GM21737 (cell line): Measurements from ENCODE around the gene GNAS-AS1.

Experiments used
- ATAC-seq: cut with Tn5 transposase; IDR thresholded peaks from one replicate; pipeline ENCODE4 v1.9.1; 2021; ENCODE audit warnings: mild to moderate bottlenecking, moderate library complexity; ENCODE audit not compliant: unreplicated experiment

Gene GNAS-AS1

DNA sequence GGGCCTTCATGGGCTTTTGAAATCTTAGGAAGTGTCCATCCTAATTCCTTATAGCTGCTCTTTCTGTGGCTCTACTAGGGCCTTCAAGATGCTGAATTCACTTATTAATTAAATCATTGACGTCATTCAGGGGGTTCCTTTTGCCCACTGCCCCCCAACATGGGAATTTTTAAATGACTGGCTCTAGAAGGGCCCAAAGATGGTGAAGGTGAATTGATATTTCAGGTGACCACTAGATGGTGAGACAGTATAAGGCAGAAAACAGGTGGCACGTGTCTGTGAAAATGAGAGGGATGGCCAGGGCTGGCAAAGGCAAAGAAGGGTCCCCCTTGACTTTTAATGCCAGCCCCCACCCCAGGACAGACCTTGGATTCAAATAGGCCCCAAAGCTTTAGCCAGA, 13.6 kb upstream of the GNAS-AS1 start:
- ATAC-seq, result no peak

GRCh38 chr20:58863044-58863790, 12.5 kb upstream of the GNAS-AS1 start:
- no peak for ATAC-seq

DNA sequence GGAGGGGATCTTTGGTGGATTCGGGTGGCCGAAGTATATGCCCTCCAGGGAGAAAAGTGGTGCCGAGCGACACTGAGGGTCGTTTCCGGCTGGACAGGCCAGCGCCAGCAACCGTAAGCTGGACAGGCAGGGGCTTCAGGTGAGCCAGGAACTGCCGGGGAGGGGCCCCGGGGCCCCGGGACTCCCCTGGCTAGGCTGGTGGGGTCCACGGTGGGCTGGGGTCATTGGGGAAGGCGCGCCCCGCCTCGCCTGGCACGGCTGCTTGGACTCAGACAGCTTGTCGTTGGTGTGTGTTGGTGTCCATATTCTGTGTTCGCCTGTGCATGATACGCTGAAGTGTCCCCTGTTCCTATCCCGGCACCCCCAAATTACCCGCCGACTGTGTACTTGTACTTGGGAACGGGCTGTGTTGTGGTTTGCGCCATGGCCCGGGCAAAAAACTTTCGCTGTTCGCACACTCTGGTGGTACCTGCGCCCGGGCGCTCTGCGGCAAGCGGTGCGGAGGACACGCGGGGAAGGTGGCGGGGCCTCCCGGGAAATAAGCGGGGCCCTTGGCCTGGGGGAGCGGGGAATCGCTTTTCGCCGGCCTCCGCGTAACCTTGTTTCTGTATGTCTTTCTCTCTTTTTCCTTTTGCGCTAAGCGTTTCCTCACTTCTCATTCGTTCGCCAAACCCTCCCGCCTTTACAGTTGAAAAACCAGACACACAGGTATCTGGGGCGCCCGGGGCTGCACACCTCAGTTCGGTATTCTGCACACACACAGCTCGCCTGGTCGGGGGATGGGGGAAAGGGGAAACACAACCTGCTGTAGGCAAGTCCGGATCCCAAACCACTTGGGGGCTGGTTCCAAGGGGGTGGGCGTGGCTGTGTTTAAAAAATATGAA, 5.0 kb upstream of the GNAS-AS1 start:
- no peak for ATAC-seq

DNA sequence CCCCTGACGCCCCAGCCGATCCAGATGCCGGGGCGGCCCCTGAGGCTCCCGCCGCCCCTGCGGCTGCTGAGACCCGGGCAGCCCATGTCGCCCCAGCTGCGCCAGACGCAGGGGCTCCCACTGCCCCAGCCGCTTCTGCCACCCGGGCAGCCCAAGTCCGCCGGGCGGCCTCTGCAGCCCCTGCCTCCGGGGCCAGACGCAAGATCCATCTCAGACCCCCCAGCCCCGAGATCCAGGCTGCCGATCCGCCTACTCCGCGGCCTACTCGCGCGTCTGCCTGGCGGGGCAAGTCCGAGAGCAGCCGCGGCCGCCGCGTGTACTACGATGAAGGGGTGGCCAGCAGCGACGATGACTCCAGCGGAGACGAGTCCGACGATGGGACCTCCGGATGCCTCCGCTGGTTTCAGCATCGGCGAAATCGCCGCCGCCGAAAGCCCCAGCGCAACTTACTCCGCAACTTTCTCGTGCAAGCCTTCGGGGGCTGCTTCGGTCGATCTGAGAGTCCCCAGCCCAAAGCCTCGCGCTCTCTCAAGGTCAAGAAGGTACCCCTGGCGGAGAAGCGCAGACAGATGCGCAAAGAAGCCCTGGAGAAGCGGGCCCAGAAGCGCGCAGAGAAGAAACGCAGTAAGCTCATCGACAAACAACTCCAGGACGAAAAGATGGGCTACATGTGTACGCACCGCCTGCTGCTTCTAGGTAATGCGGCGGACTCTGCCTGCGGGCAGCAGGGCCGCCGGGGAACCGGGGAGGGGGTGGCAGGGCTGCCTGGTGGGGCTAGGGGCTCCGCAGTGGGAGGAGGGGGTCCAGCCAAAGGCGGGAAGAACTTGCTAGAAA, 4.2 kb upstream of the GNAS-AS1 start:
- no peak for ATAC-seq

- no peak for ATAC-seq
Observed at GRCh38 chr20:58853976-58854637, 3.4 kb upstream of the GNAS-AS1 start.

DNA sequence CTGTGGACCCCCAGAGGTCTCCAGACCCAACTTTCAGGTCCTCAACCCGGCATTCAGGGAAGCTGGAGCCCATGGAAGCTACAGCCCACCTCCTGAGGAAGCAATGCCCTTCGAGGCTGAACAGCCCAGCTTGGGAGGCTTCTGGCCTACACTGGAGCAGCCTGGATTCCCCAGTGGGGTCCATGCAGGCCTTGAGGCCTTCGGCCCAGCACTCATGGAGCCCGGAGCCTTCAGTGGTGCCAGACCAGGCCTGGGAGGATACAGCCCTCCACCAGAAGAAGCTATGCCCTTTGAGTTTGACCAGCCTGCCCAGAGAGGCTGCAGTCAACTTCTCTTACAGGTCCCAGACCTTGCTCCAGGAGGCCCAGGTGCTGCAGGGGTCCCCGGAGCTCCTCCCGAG, 2.8 kb upstream of the GNAS-AS1 start:
- no peak for ATAC-seq

GRCh38 chr20:58852543-58853271, 2.0 kb upstream of the GNAS-AS1 start, which contains the start of gene GNAS:
TSS of gene GNAS (plus strand) at chr20:58852716.
- no peak for ATAC-seq

DNA sequence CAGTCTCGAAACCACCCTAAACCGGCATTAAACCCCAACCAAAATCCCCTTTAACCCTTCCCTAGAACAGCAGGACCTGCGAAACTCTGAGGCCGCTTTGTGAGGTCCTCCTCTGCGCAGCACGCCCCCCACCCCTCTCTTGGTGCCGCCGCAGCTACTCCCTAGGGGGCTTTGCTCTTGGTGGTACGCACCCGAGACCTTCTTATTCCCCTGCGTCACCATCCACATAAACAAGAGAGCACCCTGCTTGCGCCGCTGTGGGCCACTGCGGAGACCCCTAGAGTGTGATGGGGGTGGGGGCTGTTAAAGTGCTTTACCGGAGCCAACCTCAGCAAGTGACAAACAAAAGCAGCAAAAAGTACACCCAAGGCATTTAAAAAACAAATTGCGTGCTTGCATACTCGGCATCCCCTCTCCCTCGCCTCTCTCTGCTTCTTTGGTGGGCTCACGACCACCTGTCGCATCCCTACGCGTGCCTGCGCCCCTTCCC, 1.3 kb upstream of the GNAS-AS1 start:
- no peak for ATAC-seq

GRCh38 chr20:58851221-58851968, 693 bp upstream of the GNAS-AS1 start:
- no peak for ATAC-seq

GRCh38 chr20:58847463-58847862, 3.2 kb downstream of the GNAS-AS1 start:
- no peak for ATAC-seq

DNA sequence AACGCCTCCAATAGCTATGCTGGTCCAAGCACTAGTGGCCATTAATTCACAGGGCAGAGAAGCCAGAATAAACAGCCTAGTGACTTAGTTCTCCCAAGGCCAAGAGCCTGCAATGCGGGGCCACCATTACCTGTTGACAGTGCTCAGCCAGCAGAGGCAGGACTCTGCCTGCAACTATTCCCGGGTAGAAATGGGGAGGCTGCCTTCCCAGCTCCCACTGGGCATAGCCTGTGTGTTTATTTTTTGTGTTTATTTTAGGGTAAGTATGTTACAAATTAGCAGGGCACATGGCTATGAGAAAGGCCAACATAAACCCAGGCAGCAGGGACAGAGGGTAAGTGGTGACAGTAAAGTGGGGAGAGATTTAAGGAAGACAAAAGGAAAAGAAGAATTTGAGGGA, 5.0 kb downstream of the GNAS-AS1 start:
- ATAC-seq, result no peak

DNA sequence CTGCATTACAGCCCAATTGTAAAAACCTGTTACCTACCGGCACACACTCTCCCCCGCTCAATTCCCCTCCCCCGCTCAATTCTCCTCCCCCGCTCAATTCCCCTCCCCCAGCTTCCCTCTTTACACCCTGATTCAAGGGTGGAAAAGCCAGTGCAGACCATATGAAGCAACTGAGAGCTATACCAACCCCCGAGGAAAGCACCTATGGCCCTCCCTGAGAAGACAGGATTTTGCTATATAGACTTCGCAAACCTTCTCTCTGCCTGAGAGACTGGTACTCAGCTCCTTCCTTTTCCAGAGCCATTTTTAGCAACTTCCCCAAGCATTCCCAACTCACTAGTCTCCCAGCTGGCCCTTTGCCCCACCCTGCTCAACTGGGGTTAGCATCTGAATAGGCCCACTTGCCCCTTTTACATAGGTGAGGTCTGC, 7.6 kb downstream of the GNAS-AS1 start:
- no peak for ATAC-seq

- no peak for ATAC-seq
Observed at GRCh38 chr20:58842276-58842675, 8.4 kb downstream of the GNAS-AS1 start.

GRCh38 chr20:58841539-58842264, 9.0 kb downstream of the GNAS-AS1 start:
- ATAC-seq, result no peak

GRCh38 chr20:58840816-58841538, 9.7 kb downstream of the GNAS-AS1 start:
- ATAC-seq, result no peak

DNA sequence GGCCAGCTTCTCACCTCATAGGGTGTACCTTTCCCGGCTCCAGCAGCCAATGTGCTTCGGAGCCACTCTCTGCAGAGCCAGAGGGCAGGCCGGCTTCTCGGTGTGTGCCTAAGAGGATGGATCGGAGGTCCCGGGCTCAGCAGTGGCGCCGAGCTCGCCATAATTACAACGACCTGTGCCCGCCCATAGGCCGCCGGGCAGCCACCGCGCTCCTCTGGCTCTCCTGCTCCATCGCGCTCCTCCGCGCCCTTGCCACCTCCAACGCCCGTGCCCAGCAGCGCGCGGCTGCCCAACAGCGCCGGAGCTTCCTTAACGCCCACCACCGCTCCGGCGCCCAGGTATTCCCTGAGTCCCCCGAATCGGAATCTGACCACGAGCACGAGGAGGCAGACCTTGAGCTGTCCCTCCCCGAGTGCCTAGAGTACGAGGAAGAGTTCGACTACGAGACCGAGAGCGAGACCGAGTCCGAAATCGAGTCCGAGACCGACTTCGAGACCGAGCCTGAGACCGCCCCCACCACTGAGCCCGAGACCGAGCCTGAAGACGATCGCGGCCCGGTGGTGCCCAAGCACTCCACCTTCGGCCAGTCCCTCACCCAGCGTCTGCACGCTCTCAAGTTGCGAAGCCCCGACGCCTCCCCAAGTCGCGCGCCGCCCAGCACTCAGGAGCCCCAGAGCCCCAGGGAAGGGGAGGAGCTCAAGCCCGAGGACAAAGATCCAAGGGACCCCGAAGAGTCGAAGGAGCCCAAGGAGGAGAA, 10.5 kb downstream of the GNAS-AS1 start:
- no peak for ATAC-seq

GRCh38 chr20:58839474-58839874, 11.2 kb downstream of the GNAS-AS1 start:
- no peak for ATAC-seq
